ENCODE data around the gene GNPTG. TPM values are rescaled to one million over a fixed set of nuclear protein-coding genes. Genes with fewer than 3 reads are reported as not detected.
A peak's percentile ranks its signal among the peaks of the same experiment; 100 is the strongest.

The GNPTG gene
- total RNA-seq, 2 donors from 2014 or later, result 57.6 to 61.8 TPM

DNA sequence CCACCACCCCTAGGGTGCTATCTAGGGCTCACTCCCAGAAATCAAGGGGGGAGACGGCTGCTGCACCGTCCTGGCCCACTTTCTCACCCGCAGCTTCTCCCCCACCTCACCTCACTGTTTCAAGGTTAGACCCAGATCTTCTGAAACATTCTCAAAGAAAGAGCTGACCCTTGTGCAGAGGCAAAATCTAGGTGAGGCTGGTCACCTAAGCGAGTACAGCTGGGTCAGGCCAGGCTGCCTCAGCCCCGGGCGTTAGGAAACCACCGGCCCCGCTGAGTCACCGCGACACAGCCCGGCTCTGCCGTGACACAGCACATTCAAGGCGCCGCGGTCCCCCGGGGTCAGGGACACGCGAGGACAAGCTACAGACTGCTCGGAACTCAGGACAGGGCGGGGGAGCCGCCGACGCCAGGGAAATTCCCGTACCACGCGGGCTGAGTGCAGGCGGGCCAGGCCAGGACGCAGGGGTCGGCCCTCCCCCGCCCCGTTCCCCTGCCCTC lies 27.1 kb downstream of the GNPTG start:
- intact Hi-C loops (cut with DNase I, micrococcal nuclease), result no loop called here
- ATAC-seq (peak; percentile 75), DNase-seq (peak; percentile 60 to 71)

GRCh38 chr16:1379304-1380076 lies 27.8 kb downstream of the GNPTG start:
- intact Hi-C loops (cut with DNase I, micrococcal nuclease), result no loop called here
- ATAC-seq (peak; percentile 93), DNase-seq (peak; percentile 39 to 71)

DNA sequence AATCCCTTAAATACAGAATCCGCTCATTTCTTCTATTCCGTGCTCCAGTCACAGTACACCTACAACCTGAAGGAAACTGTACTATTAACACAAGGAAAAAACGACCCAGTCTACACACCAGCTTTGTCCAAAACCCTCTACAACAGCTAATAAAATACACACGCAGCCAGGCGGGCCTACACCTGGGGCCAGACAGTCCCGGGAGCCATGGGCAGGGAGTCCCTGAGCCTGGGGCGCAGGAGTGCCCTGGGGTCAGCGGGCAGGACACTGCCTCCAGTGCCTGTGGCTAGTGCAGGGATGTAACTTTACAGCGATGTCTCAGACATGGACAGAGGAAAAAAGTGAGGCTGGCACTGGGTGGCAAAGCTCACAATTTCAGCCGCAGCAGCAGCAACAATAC lies 28.5 kb downstream of the GNPTG start:
- no peak for DNase-seq
- intact Hi-C loops (cut with DNase I, micrococcal nuclease), result no loop called here
- no peak for ATAC-seq

GRCh38 chr16:1381612-1382406 lies 30.1 kb downstream of the GNPTG start:
- DNase-seq (no peak), ATAC-seq (no peak)
- intact Hi-C loops (cut with DNase I, micrococcal nuclease), result no loop called here

GRCh38 chr16:1383556-1383955 lies 31.8 kb downstream of the GNPTG start:
- intact Hi-C loops (cut with DNase I, micrococcal nuclease), result no loop called here
- ATAC-seq (no peak), DNase-seq (no peak)

- intact Hi-C loops (cut with DNase I, micrococcal nuclease), result no loop called here
- DNase-seq (no peak), ATAC-seq (no peak)
Measured at GRCh38 chr16:1385232-1385631, 33.5 kb downstream of the GNPTG start.

DNA sequence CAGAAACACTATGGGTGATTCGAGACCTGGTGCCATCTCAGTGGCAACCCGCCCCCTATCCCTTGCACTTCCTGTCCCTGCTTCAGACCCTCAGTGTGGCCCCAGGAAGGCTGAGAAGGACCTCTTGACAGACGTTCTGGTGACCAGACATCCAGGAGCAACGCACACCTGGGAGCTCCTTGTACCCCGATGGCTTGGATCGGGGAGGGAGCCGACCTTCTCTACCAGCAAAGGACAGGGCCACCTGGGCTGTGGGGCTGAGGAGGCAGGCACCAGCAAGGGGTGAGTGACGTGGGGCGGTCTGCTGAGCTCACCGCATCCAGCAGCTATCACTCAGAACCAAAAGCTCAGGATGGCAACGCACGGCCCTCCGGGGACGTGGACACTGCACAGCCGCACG lies 35.6 kb downstream of the GNPTG start:
- no peak for DNase-seq
- no peak for ATAC-seq
- intact Hi-C loops (cut with DNase I, micrococcal nuclease), result no loop called here

DNA sequence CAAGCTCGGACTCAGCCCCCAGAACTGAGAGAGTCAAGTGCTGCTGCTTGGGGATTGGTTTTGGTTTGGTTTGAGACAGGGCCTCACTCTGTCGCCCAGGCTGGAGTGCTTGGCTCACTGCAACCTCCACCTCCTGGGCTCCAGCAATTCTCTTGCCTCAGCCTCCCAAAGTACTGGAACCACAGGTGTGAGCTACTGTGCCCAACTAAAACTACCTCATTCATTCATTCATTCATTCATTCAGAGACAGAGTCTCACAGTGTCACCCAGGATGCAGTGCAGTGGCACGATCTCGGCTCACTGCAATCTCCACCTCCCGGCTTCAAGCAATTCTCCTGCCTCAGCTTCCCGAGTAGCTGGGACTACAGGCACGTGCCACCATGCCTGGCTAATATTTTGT lies 38.0 kb downstream of the GNPTG start:
- no peak for DNase-seq
- intact Hi-C loops (cut with DNase I, micrococcal nuclease), result no loop called here
- ATAC-seq, result no peak

- no peak for DNase-seq
- no peak for ATAC-seq
- intact Hi-C loops (cut with DNase I, micrococcal nuclease), result no loop called here
Measured at GRCh38 chr16:1390239-1390779, 38.6 kb downstream of the GNPTG start.

- intact Hi-C loops (cut with DNase I, micrococcal nuclease), result no loop called here
- DNase-seq (no peak), ATAC-seq (no peak)
Measured at GRCh38 chr16:1392826-1393225, 41.1 kb downstream of the GNPTG start.

DNA sequence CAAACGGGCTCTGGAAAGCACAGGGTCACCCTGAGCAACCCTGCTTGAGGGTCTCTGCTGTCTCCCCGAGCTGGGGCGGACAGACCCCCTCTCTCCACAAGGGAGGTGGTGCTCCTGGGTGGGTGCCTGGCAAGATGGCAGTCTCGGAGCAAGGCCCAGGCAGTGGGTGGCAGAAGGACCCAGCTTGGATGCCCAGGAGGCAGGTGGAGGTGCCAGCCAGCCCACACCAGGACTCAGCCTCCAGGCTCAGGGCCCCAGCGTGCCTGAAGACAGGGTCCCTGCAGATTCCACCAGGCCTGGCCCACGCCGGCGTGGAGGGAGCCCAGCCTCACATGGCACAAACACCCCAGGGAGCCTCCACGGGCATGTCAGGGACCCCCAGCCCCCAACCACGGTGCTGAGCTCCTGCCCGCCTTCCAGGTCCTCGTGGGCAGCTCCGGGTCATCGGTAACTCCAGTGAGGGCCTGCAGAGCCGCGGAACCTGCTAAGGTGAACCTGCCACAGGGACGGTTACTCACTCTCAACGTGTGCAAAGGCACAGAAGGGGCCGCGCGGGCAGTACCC lies 42.0 kb downstream of the GNPTG start:
- intact Hi-C loops (cut with DNase I, micrococcal nuclease), result no loop called here
- no peak for DNase-seq
- no peak for ATAC-seq

- DNase-seq (no peak), ATAC-seq (no peak)
- intact Hi-C loops (cut with DNase I, micrococcal nuclease), result no loop called here
Measured at GRCh38 chr16:1394367-1394951, 42.7 kb downstream of the GNPTG start.

DNA sequence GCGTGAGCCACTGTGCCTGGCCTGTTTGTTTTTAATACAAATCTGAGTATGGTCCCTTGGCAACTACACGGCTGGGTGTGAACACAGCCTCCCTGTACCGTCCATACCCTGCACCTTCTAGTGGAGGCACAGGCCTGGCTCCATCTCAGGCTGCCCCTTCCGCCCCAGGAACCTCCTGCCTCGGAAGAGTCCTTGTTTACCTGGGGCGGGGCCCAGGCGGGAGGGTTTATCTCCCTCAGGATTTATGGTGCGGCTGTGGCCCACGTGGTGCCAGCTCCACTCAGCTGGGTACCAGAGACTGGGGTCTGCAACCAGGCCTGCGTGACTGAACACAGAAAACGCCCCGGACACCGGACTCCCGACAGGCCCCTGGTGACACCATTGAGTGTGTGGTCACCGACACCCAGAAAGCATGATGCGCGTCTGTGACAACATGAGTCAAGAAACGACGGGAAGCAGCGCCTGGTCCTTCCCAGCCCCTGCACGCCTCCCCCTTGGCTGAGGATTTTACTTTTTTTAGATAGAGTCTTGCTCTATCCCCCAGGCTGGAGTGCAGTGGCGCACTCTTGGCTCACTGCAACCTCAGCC lies 43.8 kb downstream of the GNPTG start:
- ATAC-seq (peak; percentile 92), DNase-seq (peak in 1 of 2 donors; percentile 41)
- intact Hi-C loops (cut with DNase I, micrococcal nuclease), result no loop called here

DNA sequence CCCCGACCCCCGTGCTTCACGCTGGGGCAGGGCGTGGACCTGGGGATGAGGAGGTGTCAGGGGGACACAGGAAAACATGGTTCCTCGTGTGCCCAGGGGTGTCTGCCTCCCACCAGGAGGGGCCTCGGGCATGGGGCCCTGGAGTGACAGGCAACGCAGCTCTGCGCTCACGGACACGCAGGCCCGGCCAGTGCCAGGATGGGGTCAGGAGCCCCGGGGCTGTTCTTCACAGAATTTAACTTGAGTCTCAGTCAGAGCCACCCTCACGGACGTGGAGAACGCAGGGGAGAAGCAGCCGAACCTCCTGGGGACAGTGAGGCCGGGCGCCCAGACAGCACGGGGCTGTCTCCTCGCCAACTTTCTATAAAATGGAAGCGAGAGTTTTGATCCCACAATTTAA lies 46.0 kb downstream of the GNPTG start:
- DNase-seq (no peak), ATAC-seq (no peak)
- intact Hi-C loops (cut with DNase I, micrococcal nuclease), result no loop called here

DNA sequence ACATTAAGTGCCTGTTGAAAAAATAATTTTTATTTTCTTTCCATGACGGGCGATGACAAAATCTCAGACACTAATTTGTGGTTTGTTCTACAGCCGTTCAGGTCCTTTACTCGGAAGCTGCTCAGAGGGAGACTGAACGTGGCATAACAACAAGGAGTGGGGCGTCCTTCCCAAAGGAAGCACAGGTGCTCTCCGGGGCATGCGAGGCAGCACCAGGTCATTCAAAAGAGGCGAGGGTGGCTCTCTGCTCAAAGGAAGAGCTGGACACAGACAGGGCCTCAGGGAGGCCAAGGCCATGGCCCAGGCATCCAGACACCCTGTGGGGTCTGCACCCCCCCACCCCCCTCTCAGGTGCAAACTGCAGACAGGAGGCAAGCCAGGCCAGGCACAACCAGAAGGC lies 46.6 kb downstream of the GNPTG start:
- no peak for ATAC-seq
- no peak for DNase-seq
- intact Hi-C loops (cut with DNase I, micrococcal nuclease), result no loop called here

- intact Hi-C loops (cut with DNase I, micrococcal nuclease), result no loop called here
- DNase-seq (no peak), ATAC-seq (no peak)
Measured at GRCh38 chr16:1398826-1399581, 47.3 kb downstream of the GNPTG start.

- intact Hi-C loops (cut with DNase I, micrococcal nuclease), result no loop called here
- DNase-seq (no peak), ATAC-seq (no peak)
Measured at GRCh38 chr16:1401061-1401757, 49.5 kb downstream of the GNPTG start.

GRCh38 chr16:1401758-1402154 lies 50.0 kb downstream of the GNPTG start:
- intact Hi-C loops (cut with DNase I, micrococcal nuclease), result no loop called here
- ATAC-seq, result no peak
- DNase-seq, result no peak
